Measurements from ENCODE around the gene LUM.

- no peak for TF ChIP-seq CTCF (conservative IDR thresholded peaks at IDR 0.05 in 1 of 2, IDR thresholded peaks at IDR 0.05 in 1 of 2; ENCODE audit: low read depth in 1 of 2, low read length in 2 of 2)
- TF ChIP-seq EZH2 (IDR thresholded peaks at IDR 0.05; ENCODE audit: low read length, missing control alignments) = no peak
Measured at GRCh38 chr12:91126516-91126915, 15.2 kb upstream of the LUM start.

All from fibroblast of lung (primary cell).